Measurements from ENCODE around the gene CCDC116.

GRCh38 chr22:21666786-21667185, 34.2 kb downstream of the CCDC116 start:
- TF ChIP-seq CTCF (IDR thresholded peaks at IDR 0.05) (no peak), POLR2A (IDR thresholded peaks at IDR 0.05) (no peak), EP300 (IDR thresholded peaks at IDR 0.05) (no peak)

Measured in tibial nerve (tissue), 4 donors.